HepG2 (cell line): ENCODE measurements around the gene RILP. TPM values are rescaled to one million over a fixed set of nuclear protein-coding genes. Genes with fewer than 3 reads are reported as not detected.

Source experiments
- ARID2 ChIP-seq: sonication (generic); formaldehyde crosslinking; IDR thresholded peaks from 2 replicates; pipeline ENCODE4 v1.8.1; 2022; ENCODE audit warnings: mild to moderate bottlenecking, missing genetic modification reagents, borderline replicate concordance
- CAMTA2 ChIP-seq: sonication (generic); formaldehyde crosslinking; IDR thresholded peaks from 2 replicates; pipeline ENCODE4 v1.4.0; 2020; ENCODE audit warnings: mild to moderate bottlenecking, missing genetic modification reagents, borderline replicate concordance
- GMEB1 ChIP-seq: sonication (generic); formaldehyde crosslinking; IDR thresholded peaks from 2 replicates; pipeline ENCODE4 v1.5.1; 2020; ENCODE audit warnings: missing genetic modification reagents, mild to moderate bottlenecking, borderline replicate concordance
- JDP2 ChIP-seq: sonication (generic); formaldehyde crosslinking; IDR thresholded peaks from 2 replicates; pipeline ENCODE4 v1.8.1; 2022; ENCODE audit warnings: missing genetic modification reagents, borderline replicate concordance
- LRRFIP1 ChIP-seq: sonication (generic); formaldehyde crosslinking; conservative IDR thresholded peaks from 2 replicates; pipeline ENCODE4 v1.4.0; 2020; ENCODE audit warnings: missing genetic modification reagents
- MEIS1 ChIP-seq: sonication (generic); formaldehyde crosslinking; IDR thresholded peaks from 2 replicates; pipeline ENCODE4 v1.9.0; 2021; ENCODE audit warnings: mild to moderate bottlenecking, missing genetic modification reagents, moderate library complexity, borderline replicate concordance
- MXI1 ChIP-seq: IDR thresholded peaks from 3 replicates; pipeline ENCODE4 v1.6.1; 2012; ENCODE audit warnings: low read depth, low read length, inconsistent platforms, borderline replicate concordance
- PAX8 ChIP-seq: sonication (generic); formaldehyde crosslinking; IDR thresholded peaks from 2 replicates; pipeline ENCODE4 v1.8.0; 2022; ENCODE audit warnings: mild to moderate bottlenecking, missing genetic modification reagents, borderline replicate concordance
- TIGD3 ChIP-seq: sonication (generic); formaldehyde crosslinking; IDR thresholded peaks from 2 replicates; pipeline ENCODE4 v1.5.1; 2020; ENCODE audit warnings: mild to moderate bottlenecking, missing genetic modification reagents, borderline replicate concordance
- ZBTB10 ChIP-seq: sonication (generic); formaldehyde crosslinking; IDR thresholded peaks from 2 replicates; pipeline ENCODE4 v1.4.0; 2020; ENCODE audit warnings: missing genetic modification reagents, borderline replicate concordance
- ZIK1 ChIP-seq: sonication (generic); formaldehyde crosslinking; IDR thresholded peaks from 2 replicates; pipeline ENCODE4 v1.5.0; 2020; ENCODE audit warnings: mild to moderate bottlenecking, low read depth, missing genetic modification reagents, borderline replicate concordance
- ZNF335 ChIP-seq: sonication (generic); formaldehyde crosslinking; IDR thresholded peaks from 2 replicates; pipeline ENCODE4 v1.4.0; 2020; ENCODE audit warnings: missing genetic modification reagents
- polyA plus RNA-seq, 8 experiments: library from polyadenylated mRNA; depleted of rRNA in 3 of 8; stranded (reverse) in 7 of 8; unstranded in 1 of 8; fragments of >200 nt; fragmentation: Illumina TruSeq in 4 of 8; extraction: Trizol in 4 of 8; gene quantifications; 2 replicates each; pipeline versions ENCODE4 v1.2.1 to v1.2.3, GENCODE V29; 2011 to 2016; ENCODE audit warnings: low read depth in 4 of 8, missing spikeins in 1 of 8, mixed read lengths in 1 of 8; ENCODE audit not compliant: insufficient read depth in 1 of 8
- total RNA-seq, 5 experiments: library from RNA; depleted of rRNA; stranded (reverse); fragments of >200 nt; fragmentation: Illumina TruSeq; extraction: Trizol; gene quantifications; 2 replicates each; pipeline ENCODE4 v1.2.3, GENCODE V29; 2016; ENCODE audit warnings: low read depth in 1 of 5
- TF ChIP-seq, protein P1 (sequence below): sonication (generic); formaldehyde crosslinking; conservative IDR thresholded peaks from 2 replicates; pipeline ENCODE4 v1.8.0; 2022; ENCODE audit warnings: missing genetic modification reagents
- TF ChIP-seq, protein P2 (sequence below): sonication (generic); formaldehyde crosslinking; IDR thresholded peaks from 2 replicates; pipeline ENCODE4 v1.4.0; 2020; ENCODE audit warnings: missing genetic modification reagents, borderline replicate concordance

Gene RILP
- total and polyA plus RNA-seq, 2 of the 13 experiments (the other 11 are each of a cell fraction or from before 2014, with no cell fraction given), result 6.6 to 8.1 TPM

DNA sequence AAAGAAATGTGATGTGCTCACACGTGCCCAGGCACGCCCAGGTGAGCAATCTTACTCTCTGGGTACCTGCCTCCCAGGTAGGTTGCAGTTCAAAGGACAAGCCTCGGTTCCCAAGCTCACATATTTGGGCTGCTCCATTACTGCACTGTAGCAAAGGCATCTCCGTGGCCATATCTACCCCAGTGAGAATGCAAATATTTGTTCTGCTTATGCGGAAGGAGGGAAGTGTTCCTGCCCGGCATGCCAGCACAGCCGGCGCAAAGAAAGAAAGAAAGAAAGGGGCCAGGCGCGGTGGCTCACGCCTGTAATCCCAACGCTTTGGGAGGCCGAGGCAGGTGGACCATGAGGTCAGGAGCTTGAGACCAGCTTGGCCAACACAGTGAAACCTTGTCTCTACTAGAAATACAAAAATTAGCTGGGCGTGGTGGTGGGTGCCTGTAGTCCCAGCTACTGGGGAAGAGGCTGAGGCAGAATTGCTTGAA, 51.8 kb downstream of the RILP start (continued):
- TF ChIP-seq MXI1, result 0 out of 3 replicates have a peak, but pooled peaks have one; percentile 21
- TF ChIP-seq JDP2 (CRISPR knock-in tag), result no peak
- no peak for TF ChIP-seq ZBTB10 (CRISPR knock-in tag)
- TF ChIP-seq ZIK1 (CRISPR knock-in tag), result no peak
- 0 out of 2 replicates have a peak, but pooled peaks have one; percentile 24 for TF ChIP-seq MEIS1 (CRISPR knock-in tag)
- TF ChIP-seq, protein P1, sequence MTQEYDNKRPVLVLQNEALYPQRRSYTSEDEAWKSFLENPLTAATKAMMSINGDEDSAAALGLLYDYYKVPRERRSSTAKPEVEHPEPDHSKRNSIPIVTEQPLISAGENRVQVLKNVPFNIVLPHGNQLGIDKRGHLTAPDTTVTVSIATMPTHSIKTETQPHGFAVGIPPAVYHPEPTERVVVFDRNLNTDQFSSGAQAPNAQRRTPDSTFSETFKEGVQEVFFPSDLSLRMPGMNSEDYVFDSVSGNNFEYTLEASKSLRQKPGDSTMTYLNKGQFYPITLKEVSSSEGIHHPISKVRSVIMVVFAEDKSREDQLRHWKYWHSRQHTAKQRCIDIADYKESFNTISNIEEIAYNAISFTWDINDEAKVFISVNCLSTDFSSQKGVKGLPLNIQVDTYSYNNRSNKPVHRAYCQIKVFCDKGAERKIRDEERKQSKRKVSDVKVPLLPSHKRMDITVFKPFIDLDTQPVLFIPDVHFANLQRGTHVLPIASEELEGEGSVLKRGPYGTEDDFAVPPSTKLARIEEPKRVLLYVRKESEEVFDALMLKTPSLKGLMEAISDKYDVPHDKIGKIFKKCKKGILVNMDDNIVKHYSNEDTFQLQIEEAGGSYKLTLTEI (CRISPR knock-in tag), result no peak
- peak; percentile 57; the same call in 1 of the 2 replicates for TF ChIP-seq ZNF335 (CRISPR knock-in tag)
- TF ChIP-seq, protein P2, sequence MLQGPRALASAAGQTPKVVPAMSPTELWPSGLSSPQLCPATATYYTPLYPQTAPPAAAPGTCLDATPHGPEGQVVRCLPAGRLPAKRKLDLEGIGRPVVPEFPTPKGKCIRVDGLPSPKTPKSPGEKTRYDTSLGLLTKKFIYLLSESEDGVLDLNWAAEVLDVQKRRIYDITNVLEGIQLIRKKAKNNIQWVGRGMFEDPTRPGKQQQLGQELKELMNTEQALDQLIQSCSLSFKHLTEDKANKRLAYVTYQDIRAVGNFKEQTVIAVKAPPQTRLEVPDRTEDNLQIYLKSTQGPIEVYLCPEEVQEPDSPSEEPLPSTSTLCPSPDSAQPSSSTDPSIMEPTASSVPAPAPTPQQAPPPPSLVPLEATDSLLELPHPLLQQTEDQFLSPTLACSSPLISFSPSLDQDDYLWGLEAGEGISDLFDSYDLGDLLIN, result no peak
- TF ChIP-seq CAMTA2 (CRISPR knock-in tag), result no peak
- TF ChIP-seq ARID2 (CRISPR knock-in tag), result no peak
- no peak for TF ChIP-seq TIGD3 (CRISPR knock-in tag)
- TF ChIP-seq LRRFIP1 (CRISPR knock-in tag), result no peak
- no peak for TF ChIP-seq GMEB1 (CRISPR knock-in tag)
- TF ChIP-seq PAX8, result no peak
